GM12878 (cell line): ENCODE results near the gene TCF12. TPM values are rescaled to one million over a fixed set of nuclear protein-coding genes. Genes with fewer than 3 reads are reported as not detected.

Experiments
- CHD4 ChIP-seq: fragments of 200-600 bp; sonication (generic); IDR thresholded peaks from 2 replicates; pipeline ENCODE4 v1.6.1; 2016; ENCODE audit warnings: mild to moderate bottlenecking
- E4F1 ChIP-seq: fragments of 450-650 bp; IDR thresholded peaks from 2 replicates; pipeline ENCODE4 v1.6.1; 2018; ENCODE audit warnings: borderline replicate concordance, mild to moderate bottlenecking; ENCODE audit not compliant: partially characterized antibody
- EED ChIP-seq: sonication (generic); IDR thresholded peaks from 2 replicates; pipeline ENCODE4 v1.6.1; 2016; ENCODE audit warnings: antibody characterized with exemption, low read depth
- ESRRA ChIP-seq: IDR thresholded peaks from 2 replicates; pipeline ENCODE4 v1.6.1; 2012; ENCODE audit warnings: mild to moderate bottlenecking, low read length, improper control_type of control experiment
- EZH2 ChIP-seq: IDR thresholded peaks from 2 replicates; pipeline ENCODE4 v1.6.1; 2012; ENCODE audit warnings: low read depth, mild to moderate bottlenecking, control low read depth, inconsistent platforms, low read length, borderline replicate concordance; ENCODE audit not compliant: control insufficient read depth
- IKZF2 ChIP-seq, 2 experiments: fragments of 450-650 bp; IDR thresholded peaks; 2 replicates each; pipeline ENCODE4 v1.6.1; 2017; ENCODE audit warnings: mild to moderate bottlenecking in 2 of 2, moderate library complexity in 2 of 2
- JUNB ChIP-seq: IDR thresholded peaks from 2 replicates; pipeline ENCODE4 v1.6.1; 2016; ENCODE audit warnings: antibody characterized with exemption, mild to moderate bottlenecking
- MTA2 ChIP-seq: fragments of 450-650 bp; IDR thresholded peaks from 2 replicates; pipeline ENCODE4 v1.6.1; 2016; ENCODE audit warnings: low read depth, mild to moderate bottlenecking, moderate library complexity
- MYC ChIP-seq: IDR thresholded peaks from 2 replicates; pipeline ENCODE4 v1.6.1; 2011; ENCODE audit warnings: mild to moderate bottlenecking, low read length, moderate library complexity, inconsistent platforms; ENCODE audit not compliant: insufficient read depth, insufficient replicate concordance, insufficient read length, severe bottlenecking
- POU2F2 ChIP-seq: IDR thresholded peaks from 3 replicates; pipeline ENCODE4 v1.6.1; 2011; ENCODE audit warnings: low read depth, mild to moderate bottlenecking, low read length, borderline replicate concordance
- SMAD5 ChIP-seq: IDR thresholded peaks from 2 replicates; pipeline ENCODE4 v1.6.1; 2016; ENCODE audit warnings: antibody characterized with exemption, low read depth
- TCF7 ChIP-seq: IDR thresholded peaks from 2 replicates; pipeline ENCODE4 v1.6.1; 2014; ENCODE audit warnings: antibody characterized with exemption, borderline replicate concordance
- ZBTB11 ChIP-seq: fragments of 450-650 bp; formaldehyde crosslinking; IDR thresholded peaks from 2 replicates; pipeline ENCODE4 v1.5.0; 2022; ENCODE audit warnings: mild to moderate bottlenecking, missing genetic modification characterization
- polyA plus RNA-seq, 11 experiments: library from polyadenylated mRNA; depleted of rRNA in 4 of 11; unstranded in 6 of 11; stranded (reverse) in 5 of 11; fragments of >200 nt; fragmentation: Nextera tagmentation in 4 of 11; fragmentation: Illumina TruSeq in 1 of 11; extraction: Ambion mirVana in 4 of 11; extraction: Trizol in 1 of 11; gene quantifications; 1 replicate in 1 of 11; 2 replicates in 10 of 11; pipeline versions ENCODE4 v1.2.1 to v1.2.3, GENCODE V29; 2011 to 2016; ENCODE audit warnings: inconsistent platforms in 2 of 11, missing spikeins in 2 of 11, low read depth in 1 of 11
- total RNA-seq, 4 experiments: library from RNA; depleted of rRNA in 3 of 4; stranded (reverse); fragments of >200 nt in 3 of 4; fragmentation: Illumina TruSeq in 1 of 4; extraction: Trizol in 1 of 4; gene quantifications; 2 replicates each; pipeline versions ENCODE4 v1.2.1 to v1.2.3, GENCODE V29; 2013 to 2021

Gene TCF12
- total and polyA plus RNA-seq, 10 of the 15 experiments (the other 5 are each of a cell fraction or from before 2014, with no cell fraction given): 8.2 to 70.9 (median 49.5) TPM

- TF ChIP-seq EED: no peak
- TF ChIP-seq MTA2: no peak
- no peak for TF ChIP-seq E4F1
- no peak for TF ChIP-seq IKZF2 (IDR thresholded peaks at IDR 0.05)
- TF ChIP-seq TCF7: no peak
- no peak for TF ChIP-seq SMAD5
- no peak for TF ChIP-seq EZH2
- no peak for TF ChIP-seq JUNB
- TF ChIP-seq CHD4: no peak
- TF ChIP-seq ESRRA: no peak
- TF ChIP-seq POU2F2: no peak
- no peak for TF ChIP-seq MYC
- TF ChIP-seq ZBTB11 (CRISPR knock-in tag): no peak
Measured at GRCh38 chr15:57198131-57198530, 279.7 kb downstream of the TCF12 start (continued).
